Activated naive CD4-positive, alpha-beta T cell treated with anti-CD3 and anti-CD28 coated beads, Interleukin-2, amount 50 U/mL, for 24 hours (primary cell): ENCODE results near the gene DESI2.
"Not testable (repeated sequence)": the region's sequence is repeated elsewhere in the genome, so short reads cannot be mapped to it uniquely, and the experiment has no call there.

ENCODE experiments used
- H3K27ac Mint-ChIP-seq: one replicate; pipeline ENCODE4 v1.8.0; 2021; ENCODE audit warnings: mild to moderate bottlenecking, mixed read lengths
- H3K27me3 Mint-ChIP-seq: one replicate; pipeline ENCODE4 v1.8.0; 2021; ENCODE audit warnings: mixed read lengths
- H3K36me3 Mint-ChIP-seq: one replicate; pipeline ENCODE4 v1.8.0; 2021; ENCODE audit warnings: mixed read lengths
- H3K4me1 Mint-ChIP-seq: one replicate; pipeline ENCODE4 v1.8.0; 2021; ENCODE audit warnings: mixed read lengths
- H3K4me3 Mint-ChIP-seq: one replicate; pipeline ENCODE4 v1.8.0; 2021; ENCODE audit warnings: mild to moderate bottlenecking, mixed read lengths
- H3K9me3 Mint-ChIP-seq: one replicate; pipeline ENCODE4 v1.8.0; 2021; ENCODE audit warnings: mixed read lengths

The DESI2 gene

GRCh38 chr1:244645414-244645813 lies 7.5 kb upstream of the DESI2 start:
- Mint-ChIP-seq H3K4me1 (no peaks in the 10 kb centered on the region), H3K4me3 (no peak overlapping the region)

DNA sequence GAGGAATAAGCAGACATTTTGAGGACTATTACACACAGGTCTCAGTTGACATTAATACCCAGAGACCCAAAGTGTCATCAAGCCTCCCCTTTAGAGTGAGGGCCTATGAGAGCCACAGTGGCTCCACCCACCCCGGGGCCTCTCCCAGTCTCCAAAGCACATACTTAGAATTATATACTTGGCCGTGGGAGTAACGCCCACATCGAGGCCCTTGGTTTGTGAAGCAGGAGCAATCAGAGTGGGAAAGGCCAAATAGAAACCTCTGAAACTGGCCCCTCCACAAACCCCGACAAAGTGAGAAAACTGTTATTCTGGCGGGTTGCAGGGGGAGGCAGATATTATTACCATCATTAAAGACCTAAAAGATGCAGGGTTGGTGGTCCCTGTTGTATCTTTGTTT lies 7.0 kb upstream of the DESI2 start:
- Mint-ChIP-seq H3K9me3 (no peaks in the 10 kb centered on the region), H3K27me3 (peaks cover 2% of the 10 kb centered on the region), H3K4me3 (no peak overlapping the region), H3K36me3 (no peaks in the 10 kb centered on the region), H3K4me1 (no peaks in the 10 kb centered on the region), H3K27ac (no peak overlapping the region)

More at GRCh38 chr1:244645414-244645813, 7.5 kb upstream of the DESI2 start:
- Mint-ChIP-seq H3K27ac (no peak overlapping the region), H3K27me3 (peaks cover 2% of the 10 kb centered on the region), H3K36me3 (no peaks in the 10 kb centered on the region), H3K9me3 (no peaks in the 10 kb centered on the region)

GRCh38 chr1:244647819-244648218 lies 5.1 kb upstream of the DESI2 start:
- peaks cover 2% of the 10 kb centered on the region for H3K27me3 Mint-ChIP-seq
- peaks cover 11% of the 10 kb centered on the region for H3K4me1 Mint-ChIP-seq
- no peaks in the 10 kb centered on the region for H3K9me3 Mint-ChIP-seq
- H3K4me3 Mint-ChIP-seq: no peak overlapping the region
- H3K27ac Mint-ChIP-seq: no peak overlapping the region
- H3K36me3 Mint-ChIP-seq: no peaks in the 10 kb centered on the region

GRCh38 chr1:244651956-244652622 lies 837 bp upstream of the DESI2 start:
- H3K9me3 Mint-ChIP-seq: no peaks in the 10 kb centered on the region
- peak overlapping the region; percentile 89 for H3K4me3 Mint-ChIP-seq
- H3K27me3 Mint-ChIP-seq: no peaks in the 10 kb centered on the region
- peak overlapping the region; percentile 91 for H3K27ac Mint-ChIP-seq
- peaks cover 16% of the 10 kb centered on the region for H3K4me1 Mint-ChIP-seq
- peaks cover 3% of the 10 kb centered on the region for H3K36me3 Mint-ChIP-seq

DNA sequence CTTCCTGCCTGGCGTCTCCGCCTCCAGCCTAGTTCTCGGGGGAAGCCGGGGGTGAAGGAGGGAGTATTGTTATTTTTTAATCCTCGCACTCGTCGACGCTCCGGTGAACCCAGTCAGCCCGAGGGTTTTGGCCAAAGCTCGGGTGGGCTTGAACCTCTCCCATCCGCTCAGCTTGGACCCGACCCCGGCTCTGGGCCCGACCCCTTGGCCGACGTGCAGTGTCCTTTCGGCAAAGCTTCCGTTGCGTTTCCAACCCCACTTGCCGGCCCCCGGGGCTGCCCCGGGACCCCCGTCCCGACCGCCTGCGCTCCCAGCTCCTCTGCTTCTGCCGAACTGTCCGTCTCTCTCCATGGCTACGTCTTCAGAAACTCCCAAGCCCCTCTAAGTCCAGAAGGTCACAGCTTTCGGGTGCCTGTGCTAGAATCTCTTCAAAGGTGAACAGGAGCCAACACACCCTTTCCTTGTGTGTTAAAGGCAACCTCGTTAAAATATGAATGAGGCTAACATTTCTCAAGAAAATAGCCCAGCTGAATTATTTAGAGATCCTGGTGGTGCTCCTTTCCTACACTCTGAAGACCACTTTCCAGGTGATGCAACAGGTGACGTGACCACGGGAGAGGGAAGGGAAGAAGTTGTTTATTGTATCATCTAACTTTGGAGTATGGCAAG lies 647 bp downstream of the DESI2 start:
- H3K9me3 Mint-ChIP-seq: no peaks in the 10 kb centered on the region
- H3K27ac Mint-ChIP-seq: no peak overlapping the region
- no peaks in the 10 kb centered on the region for H3K27me3 Mint-ChIP-seq
- H3K36me3 Mint-ChIP-seq: peaks cover 9% of the 10 kb centered on the region
- no peak overlapping the region for H3K4me3 Mint-ChIP-seq
- H3K4me1 Mint-ChIP-seq: peaks cover 30% of the 10 kb centered on the region

GRCh38 chr1:244654108-244655038 lies 1.4 kb downstream of the DESI2 start:
- H3K9me3 Mint-ChIP-seq: no peaks in the 10 kb centered on the region
- H3K4me3 Mint-ChIP-seq: no peak overlapping the region
- H3K27ac Mint-ChIP-seq: no peak overlapping the region
- H3K36me3 Mint-ChIP-seq: peaks cover 12% of the 10 kb centered on the region
- H3K27me3 Mint-ChIP-seq: no peaks in the 10 kb centered on the region
- peaks cover 36% of the 10 kb centered on the region for H3K4me1 Mint-ChIP-seq

- H3K36me3 Mint-ChIP-seq: peaks cover 17% of the 10 kb centered on the region
- no peak overlapping the region for H3K4me3 Mint-ChIP-seq
- H3K27me3 Mint-ChIP-seq: no peaks in the 10 kb centered on the region
- no peak overlapping the region for H3K27ac Mint-ChIP-seq
- H3K9me3 Mint-ChIP-seq: no peaks in the 10 kb centered on the region
- peaks cover 38% of the 10 kb centered on the region for H3K4me1 Mint-ChIP-seq
These were observed 2.3 kb downstream of the DESI2 start for GRCh38 chr1:244655186-244655585.

DNA sequence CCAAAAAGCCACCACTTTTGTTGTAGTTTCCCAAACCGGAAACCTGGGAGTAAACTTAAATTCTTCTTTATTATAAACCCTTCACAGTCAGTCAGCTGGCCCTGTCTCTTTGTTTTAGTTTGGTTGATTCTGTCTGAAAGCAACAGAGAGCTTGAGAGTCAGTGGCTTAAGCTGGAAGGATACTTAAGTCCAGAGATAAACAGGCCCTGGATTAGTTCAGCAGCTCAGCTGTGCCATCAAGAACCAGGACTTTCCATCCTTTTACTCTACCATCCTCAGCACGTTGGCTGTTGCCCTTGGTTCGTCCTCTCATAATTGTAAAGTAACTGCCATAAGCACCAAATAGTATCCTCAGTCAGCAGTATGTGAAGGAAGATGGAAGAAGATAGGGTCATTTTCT lies 4.5 kb downstream of the DESI2 start:
- H3K4me3 Mint-ChIP-seq: no peak overlapping the region
- H3K4me1 Mint-ChIP-seq: peaks cover 33% of the 10 kb centered on the region
- H3K27me3 Mint-ChIP-seq: no peaks in the 10 kb centered on the region
- H3K27ac Mint-ChIP-seq: no peak overlapping the region
- no peaks in the 10 kb centered on the region for H3K9me3 Mint-ChIP-seq
- peaks cover 22% of the 10 kb centered on the region for H3K36me3 Mint-ChIP-seq

DNA sequence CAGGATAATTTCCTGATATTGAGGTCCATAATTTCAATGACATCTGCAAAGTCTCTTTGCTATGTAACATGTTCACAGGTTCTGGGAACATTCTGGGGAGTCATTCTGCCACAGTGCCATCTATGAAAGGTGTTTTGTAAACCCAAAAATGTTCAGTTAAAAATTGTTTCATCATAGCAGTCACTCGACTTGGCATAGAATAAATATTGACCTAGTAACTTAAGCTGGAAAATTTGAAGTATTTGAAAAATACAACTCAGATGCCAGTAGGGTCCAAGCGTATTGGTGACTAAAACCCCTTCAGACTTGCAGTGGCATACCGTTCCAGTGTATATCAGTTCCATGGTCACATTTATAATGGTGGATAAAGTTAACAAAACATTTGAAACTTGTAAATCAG lies 6.8 kb downstream of the DESI2 start:
- Mint-ChIP-seq H3K4me3 (no peak overlapping the region), H3K27ac (no peak overlapping the region), H3K36me3 (peaks cover 22% of the 10 kb centered on the region), H3K4me1 (peaks cover 42% of the 10 kb centered on the region), H3K9me3 (no peaks in the 10 kb centered on the region), H3K27me3 (no peaks in the 10 kb centered on the region)

- Mint-ChIP-seq H3K27ac (no peak overlapping the region), H3K9me3 (no peaks in the 10 kb centered on the region), H3K36me3 (peaks cover 22% of the 10 kb centered on the region), H3K27me3 (no peaks in the 10 kb centered on the region), H3K4me3 (no peak overlapping the region), H3K4me1 (peaks cover 42% of the 10 kb centered on the region)
These were observed 7.7 kb downstream of the DESI2 start for GRCh38 chr1:244660595-244660994.

- not testable (repeated sequence) for H3K27me3 Mint-ChIP-seq, H3K4me3 Mint-ChIP-seq, H3K27ac Mint-ChIP-seq, H3K9me3 Mint-ChIP-seq
- Mint-ChIP-seq H3K4me1 (peaks cover 41% of the 10 kb centered on the region), H3K36me3 (peaks cover 19% of the 10 kb centered on the region)
These were observed 8.8 kb downstream of the DESI2 start for GRCh38 chr1:244661569-244662312.

DNA sequence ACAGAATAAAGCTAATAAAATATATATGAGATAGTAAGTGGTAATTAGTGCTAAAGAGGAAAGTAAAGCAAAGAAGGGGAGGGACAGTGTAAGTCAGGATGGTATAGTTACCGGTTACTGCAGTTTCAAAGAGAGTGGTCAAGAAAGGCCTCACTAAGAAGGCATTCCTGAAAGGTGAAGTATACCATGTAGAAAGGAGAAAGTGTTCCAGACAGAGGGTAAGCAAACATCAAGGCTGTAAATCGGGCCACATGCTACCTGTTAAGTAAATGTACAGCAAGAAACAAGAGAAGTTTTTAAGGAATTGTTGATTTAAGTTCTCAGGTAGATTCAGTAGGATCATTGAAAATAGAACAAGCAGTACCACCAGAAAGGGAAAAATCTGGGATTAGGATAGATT lies 9.7 kb downstream of the DESI2 start:
- Mint-ChIP-seq H3K9me3 (no peaks in the 10 kb centered on the region), H3K27ac (peak overlapping the region; percentile 31), H3K4me3 (no peak overlapping the region), H3K36me3 (peaks cover 14% of the 10 kb centered on the region), H3K4me1 (peaks cover 33% of the 10 kb centered on the region), H3K27me3 (no peaks in the 10 kb centered on the region)

DNA sequence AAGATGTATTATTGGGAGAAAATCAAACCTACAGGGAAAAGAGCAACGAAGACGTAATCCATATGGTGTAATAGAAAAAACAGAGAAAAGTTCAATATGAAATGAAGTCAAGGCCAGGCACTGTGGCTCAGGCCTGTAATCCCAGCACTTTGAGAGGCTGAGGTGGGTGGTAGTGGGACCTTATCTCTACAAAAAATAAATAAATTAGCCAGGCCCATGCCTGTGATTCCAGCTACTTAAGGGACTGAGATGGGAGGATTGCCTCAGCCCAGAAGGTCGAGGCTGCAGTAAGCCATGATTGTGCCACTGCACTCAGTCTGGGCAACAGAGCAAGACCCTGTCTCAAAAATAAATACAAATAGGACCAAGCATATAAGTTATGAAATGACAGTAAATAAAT lies 11.4 kb downstream of the DESI2 start:
- H3K4me3 Mint-ChIP-seq: no peak overlapping the region
- peaks cover 23% of the 10 kb centered on the region for H3K4me1 Mint-ChIP-seq
- no peak overlapping the region for H3K27ac Mint-ChIP-seq
- no peaks in the 10 kb centered on the region for H3K9me3 Mint-ChIP-seq
- H3K27me3 Mint-ChIP-seq: no peaks in the 10 kb centered on the region
- H3K36me3 Mint-ChIP-seq: peaks cover 11% of the 10 kb centered on the region

GRCh38 chr1:244665771-244666217 lies 12.9 kb downstream of the DESI2 start:
- H3K27ac Mint-ChIP-seq: no peak overlapping the region
- peaks cover 24% of the 10 kb centered on the region for H3K4me1 Mint-ChIP-seq
- H3K4me3 Mint-ChIP-seq: no peak overlapping the region

DNA sequence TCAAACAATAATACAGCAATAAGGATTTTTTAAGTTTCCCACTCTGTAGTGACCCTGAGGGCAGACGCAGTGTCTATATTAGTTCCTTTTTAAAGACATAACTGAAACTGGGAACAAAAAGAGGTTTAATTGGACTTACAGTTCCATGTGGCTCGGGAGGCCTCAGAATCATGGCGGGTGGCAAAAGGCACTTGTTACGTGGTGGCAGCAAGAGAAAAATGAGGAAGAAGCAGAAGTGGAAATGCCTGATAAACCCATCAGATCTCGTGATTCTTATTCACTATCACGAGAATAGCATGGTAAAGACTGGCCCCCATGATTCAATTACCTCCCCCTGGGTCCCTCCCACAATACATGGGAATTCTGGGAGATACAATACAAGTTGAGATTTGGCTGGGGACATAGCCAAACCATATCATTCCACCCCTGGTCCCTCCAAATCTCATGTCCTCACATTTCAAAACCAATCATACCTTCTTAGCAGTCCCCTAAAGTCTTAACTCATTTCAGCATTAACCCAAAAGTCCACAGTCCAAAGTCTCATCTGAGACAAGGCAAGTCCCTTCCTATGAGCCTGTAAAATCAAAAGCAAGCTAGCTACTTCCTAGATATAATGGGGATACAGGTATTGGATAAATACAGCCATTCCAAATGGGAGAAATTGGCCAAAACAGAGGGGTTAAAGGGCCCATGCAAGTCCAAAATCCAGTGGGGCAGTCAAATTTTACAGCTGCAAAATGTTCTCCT lies 13.9 kb downstream of the DESI2 start:
- Mint-ChIP-seq H3K36me3 (peaks cover 12% of the 10 kb centered on the region), H3K4me1 (peaks cover 32% of the 10 kb centered on the region), H3K27ac (peak overlapping the region; percentile 12)
- not testable (repeated sequence) for H3K27me3 Mint-ChIP-seq, H3K4me3 Mint-ChIP-seq, H3K9me3 Mint-ChIP-seq

More at GRCh38 chr1:244665771-244666217, 12.9 kb downstream of the DESI2 start:
- no peaks in the 10 kb centered on the region for H3K27me3 Mint-ChIP-seq
- H3K9me3 Mint-ChIP-seq: no peaks in the 10 kb centered on the region
- peaks cover 8% of the 10 kb centered on the region for H3K36me3 Mint-ChIP-seq
